Stimulated activated naive B cell treated with anti-CD40 and anti-IgM and Interleukin-4, amounts not matched to agents 10 μg/mL and 1 μg/mL and 100 μg/mL, for 72 hours (primary cell): Measurements from ENCODE around the gene YAF2.
A peak's percentile ranks its signal among the peaks of the same experiment; 100 is the strongest.

ENCODE experiments used
- ATAC-seq, 2 donors: fragments of 150-1000 bp; cut with Tn5 transposase; replicated peaks; 2 replicates each; pipeline ENCODE4 v1.10.0; 2021; ENCODE audit warnings: moderate library complexity in 1 of 2
- DNase-seq: peaks from one replicate; pipeline ENCODE4 v3.0.0; 2021
- H3K27ac Mint-ChIP-seq: one replicate; pipeline ENCODE4 v1.8.0; 2022; ENCODE audit warnings: mild to moderate bottlenecking, mixed read lengths
- H3K27me3 Mint-ChIP-seq, 2 donors: one replicate each; pipeline ENCODE4 v1.8.0; 2022; ENCODE audit warnings: mixed read lengths in 2 of 2
- H3K36me3 Mint-ChIP-seq, 2 donors: one replicate each; pipeline ENCODE4 v1.8.0; 2022; ENCODE audit warnings: mixed read lengths in 2 of 2, mild to moderate bottlenecking in 1 of 2
- H3K4me1 Mint-ChIP-seq, 2 donors: one replicate each; pipeline ENCODE4 v1.8.0; 2022; ENCODE audit warnings: mixed read lengths in 2 of 2, mild to moderate bottlenecking in 1 of 2
- H3K4me3 Mint-ChIP-seq, 2 donors: one replicate each; pipeline ENCODE4 v1.8.0; 2022; ENCODE audit warnings: mild to moderate bottlenecking in 2 of 2, mixed read lengths in 2 of 2, moderate library complexity in 1 of 2
- H3K9me3 Mint-ChIP-seq, 2 donors: one replicate each; pipeline ENCODE4 v1.8.0; 2022; ENCODE audit warnings: mixed read lengths in 2 of 2, mild to moderate bottlenecking in 1 of 2

Gene YAF2

GRCh38 chr12:42238240-42239140 is at the start of gene YAF2:
Gene YAF2 (minus strand): TSS chr12:42238248. CDS start chr12:42238180, 68 bp downstream.
- Mint-ChIP-seq H3K9me3 (no peaks in the 10 kb centered on the region), H3K36me3 (peaks cover 4 to 12% of the 10 kb centered on the region in 2 donors), H3K4me1 (peaks cover 17 to 31% of the 10 kb centered on the region in 2 donors), H3K27ac (peak within 1 kb of the TSS; percentile 97), H3K27me3 (no peaks in the 10 kb centered on the region), H3K4me3 (peak within 1 kb of the TSS; percentile 90 to 91)
- DNase-seq (peak; percentile 79), ATAC-seq (peak; percentile 81 to 83)

DNA sequence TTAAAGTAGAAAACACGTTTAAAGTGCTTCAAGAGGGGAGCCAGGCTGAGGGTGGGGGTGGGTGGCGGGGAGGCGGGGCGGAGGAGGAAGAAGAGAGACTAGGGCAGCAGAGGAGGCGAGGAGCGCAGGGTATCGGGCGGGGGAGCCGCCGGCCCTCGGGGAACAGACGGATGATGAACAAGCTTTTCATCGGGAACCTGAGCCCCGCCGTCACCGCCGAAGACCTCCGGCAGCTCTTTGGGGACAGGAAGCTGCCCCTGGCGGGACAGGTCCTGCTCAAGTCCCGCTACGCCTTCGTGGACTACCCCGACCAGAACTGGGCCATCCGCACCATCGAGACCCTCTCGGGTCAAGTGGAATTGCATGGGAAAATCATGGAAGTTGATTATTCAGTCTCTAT is 48.7 kb upstream of the YAF2 start:
- H3K9me3 Mint-ChIP-seq: no peaks in the 10 kb centered on the region
- no peak overlapping the region for H3K27ac Mint-ChIP-seq
- peaks cover 10 to 12% of the 10 kb centered on the region in 2 donors for H3K27me3 Mint-ChIP-seq
- ATAC-seq: no peak
- peaks cover 0 to 5% of the 10 kb centered on the region in 2 donors for H3K4me1 Mint-ChIP-seq
- no peak overlapping the region for H3K4me3 Mint-ChIP-seq
- DNase-seq: no peak
- no peaks in the 10 kb centered on the region for H3K36me3 Mint-ChIP-seq

DNA sequence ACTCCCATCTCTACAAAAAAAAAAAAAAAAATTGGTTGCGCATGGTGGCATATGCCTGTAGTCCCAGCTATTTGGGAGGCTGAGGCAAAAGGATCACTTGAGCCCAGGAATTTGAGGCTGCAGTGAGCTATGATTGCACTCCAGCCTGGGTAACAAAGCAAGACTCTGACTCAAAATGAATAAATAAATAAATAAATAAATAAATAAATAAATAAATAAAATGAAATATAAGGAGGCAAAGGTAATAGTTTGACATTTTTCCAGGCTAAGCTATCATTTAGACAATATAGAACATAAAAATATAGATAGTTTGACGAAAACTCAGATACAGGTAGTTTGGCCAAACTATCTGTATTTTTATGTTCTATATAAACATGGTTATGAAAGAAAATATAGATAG is 47.4 kb upstream of the YAF2 start:
- Mint-ChIP-seq H3K27ac (no peak overlapping the region), H3K4me3 (no peak overlapping the region)

DNA sequence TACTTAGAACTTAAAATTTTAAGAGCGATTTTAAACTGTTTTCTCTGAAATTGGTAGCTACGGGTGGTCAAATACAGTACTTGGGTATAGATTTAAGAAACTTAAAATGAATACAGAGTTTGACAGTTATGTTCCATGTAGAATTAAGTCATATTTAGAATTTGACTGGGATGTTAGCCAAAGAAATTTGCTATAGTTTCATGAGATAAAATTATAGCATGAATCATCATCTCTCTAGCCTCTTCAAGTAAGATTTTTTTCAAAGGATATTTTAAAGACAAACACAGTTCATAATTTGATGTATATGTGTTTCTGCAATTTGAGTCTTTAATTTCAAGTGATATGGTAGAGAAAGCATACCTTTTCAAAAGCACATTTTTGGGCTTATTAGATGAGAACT is 46.8 kb upstream of the YAF2 start:
- no peak for ATAC-seq
- Mint-ChIP-seq H3K27me3 (peaks cover 10 to 12% of the 10 kb centered on the region in 2 donors), H3K9me3 (no peaks in the 10 kb centered on the region), H3K27ac (no peak overlapping the region), H3K4me1 (peaks cover 0 to 5% of the 10 kb centered on the region in 2 donors), H3K36me3 (no peaks in the 10 kb centered on the region), H3K4me3 (no peak overlapping the region)
- DNase-seq: no peak

More for the DNA sequence above, 47.4 kb upstream of the YAF2 start:
- Mint-ChIP-seq H3K4me1 (peaks cover 0 to 5% of the 10 kb centered on the region in 2 donors), H3K27me3 (peaks cover 10 to 12% of the 10 kb centered on the region in 2 donors), H3K36me3 (no peaks in the 10 kb centered on the region), H3K9me3 (no peaks in the 10 kb centered on the region)
- no peak for ATAC-seq
- no peak for DNase-seq

DNA sequence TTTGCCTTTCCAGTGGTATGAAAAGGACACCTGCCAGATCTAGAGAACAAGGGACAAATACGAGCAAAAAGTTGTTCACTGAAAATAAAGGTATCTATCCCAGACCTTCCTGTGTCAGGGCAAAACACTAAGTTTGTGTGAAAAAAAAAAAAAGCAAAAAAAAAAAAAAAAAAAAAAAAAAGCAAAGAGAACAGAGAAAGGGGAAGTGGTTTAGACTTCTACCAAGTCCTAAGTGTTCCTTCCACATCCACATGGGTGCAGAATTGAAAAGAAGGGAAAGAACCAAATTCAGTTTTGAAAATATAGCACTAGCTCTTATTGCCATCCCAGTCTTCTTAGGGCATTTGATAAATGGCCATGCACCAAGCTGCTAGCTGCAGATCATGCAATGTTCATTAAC is 46.1 kb upstream of the YAF2 start:
- no peak overlapping the region for H3K27ac Mint-ChIP-seq
- peaks cover 0 to 5% of the 10 kb centered on the region in 2 donors for H3K4me1 Mint-ChIP-seq
- DNase-seq (no peak), ATAC-seq (peak; percentile 48 to 63)
- H3K27me3 Mint-ChIP-seq: peaks cover 7% of the 10 kb centered on the region in 2 donors
- H3K9me3 Mint-ChIP-seq: no peaks in the 10 kb centered on the region
- H3K4me3 Mint-ChIP-seq: no peak overlapping the region
- no peaks in the 10 kb centered on the region for H3K36me3 Mint-ChIP-seq

GRCh38 chr12:42283739-42284138 is 45.7 kb upstream of the YAF2 start:
- Mint-ChIP-seq H3K27me3 (peaks cover 6 to 7% of the 10 kb centered on the region in 2 donors), H3K4me1 (peaks cover 0 to 5% of the 10 kb centered on the region in 2 donors), H3K27ac (no peak overlapping the region), H3K4me3 (no peak overlapping the region), H3K9me3 (no peaks in the 10 kb centered on the region), H3K36me3 (no peaks in the 10 kb centered on the region)
- ATAC-seq (peak in 1 of 2 donors; percentile 16), DNase-seq (no peak)

- H3K36me3 Mint-ChIP-seq: no peaks in the 10 kb centered on the region
- no peak for ATAC-seq
- no peak overlapping the region for H3K27ac Mint-ChIP-seq
- H3K9me3 Mint-ChIP-seq: no peaks in the 10 kb centered on the region
- H3K27me3 Mint-ChIP-seq: peaks cover 3 to 4% of the 10 kb centered on the region in 2 donors
- DNase-seq: no peak
- peaks cover 0 to 5% of the 10 kb centered on the region in 2 donors for H3K4me1 Mint-ChIP-seq
- H3K4me3 Mint-ChIP-seq: no peak overlapping the region
Observed at GRCh38 chr12:42282294-42282693, 44.2 kb upstream of the YAF2 start.

DNA sequence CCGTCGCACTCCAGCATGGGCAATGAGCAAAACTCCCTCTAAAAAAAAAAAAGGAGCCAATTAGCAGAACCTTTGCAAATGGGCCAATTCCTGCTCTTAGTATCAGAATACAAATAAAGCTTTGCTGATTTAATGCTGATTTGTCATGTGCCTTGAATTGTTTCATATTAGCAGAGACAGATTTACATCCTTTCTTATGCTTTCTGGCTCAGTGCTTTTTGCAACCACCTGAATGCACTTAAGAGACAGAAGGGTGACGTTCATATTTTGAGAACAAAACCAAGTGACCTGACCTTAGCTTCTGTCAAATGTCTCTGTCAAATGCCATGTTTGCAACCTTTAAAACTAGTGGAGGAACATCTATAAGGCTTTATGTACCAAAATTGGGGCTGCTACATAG is 43.8 kb upstream of the YAF2 start:
- Mint-ChIP-seq H3K27me3 (peaks cover 4 to 6% of the 10 kb centered on the region in 2 donors), H3K27ac (no peak overlapping the region), H3K9me3 (no peaks in the 10 kb centered on the region), H3K36me3 (no peaks in the 10 kb centered on the region), H3K4me1 (peaks cover 0 to 5% of the 10 kb centered on the region in 2 donors), H3K4me3 (no peak overlapping the region)
- DNase-seq: no peak
- ATAC-seq: no peak

GRCh38 chr12:42281278-42281677 is 43.2 kb upstream of the YAF2 start:
- no peak overlapping the region for H3K4me3 Mint-ChIP-seq
- DNase-seq (no peak), ATAC-seq (no peak)
- H3K9me3 Mint-ChIP-seq: no peaks in the 10 kb centered on the region
- H3K27me3 Mint-ChIP-seq: peaks cover 4 to 6% of the 10 kb centered on the region in 2 donors
- H3K27ac Mint-ChIP-seq: no peak overlapping the region
- no peaks in the 10 kb centered on the region for H3K36me3 Mint-ChIP-seq
- peaks cover 0 to 5% of the 10 kb centered on the region in 2 donors for H3K4me1 Mint-ChIP-seq

DNA sequence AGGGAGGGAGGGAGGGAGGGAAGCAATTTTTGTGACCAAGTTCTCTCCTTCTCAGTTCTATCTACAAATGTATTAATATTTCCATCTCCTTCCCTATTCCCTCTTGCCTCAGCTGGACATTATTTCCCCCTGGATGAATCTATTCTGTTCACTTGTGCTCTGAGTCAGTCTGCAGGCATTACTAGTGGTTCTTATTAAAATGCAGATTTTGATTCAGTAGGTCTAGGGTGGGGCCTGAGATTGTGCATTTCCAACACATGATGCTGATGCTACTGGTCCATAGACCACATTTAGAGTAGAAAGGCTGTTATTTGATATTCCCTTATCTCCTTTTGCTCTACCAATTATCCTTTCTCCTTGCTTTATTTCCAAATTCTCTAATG is 40.1 kb upstream of the YAF2 start:
- peaks cover 6 to 8% of the 10 kb centered on the region in 2 donors for H3K27me3 Mint-ChIP-seq
- no peak for ATAC-seq
- H3K9me3 Mint-ChIP-seq: no peaks in the 10 kb centered on the region
- H3K27ac Mint-ChIP-seq: no peak overlapping the region
- no peak for DNase-seq
- no peaks in the 10 kb centered on the region for H3K36me3 Mint-ChIP-seq
- H3K4me1 Mint-ChIP-seq: no peaks in the 10 kb centered on the region
- no peak overlapping the region for H3K4me3 Mint-ChIP-seq

- no peaks in the 10 kb centered on the region for H3K4me1 Mint-ChIP-seq
- no peak for DNase-seq
- no peak overlapping the region for H3K27ac Mint-ChIP-seq
- peaks cover 0 to 1% of the 10 kb centered on the region in 2 donors for H3K9me3 Mint-ChIP-seq
- H3K36me3 Mint-ChIP-seq: peaks cover 0 to 2% of the 10 kb centered on the region in 2 donors
- H3K4me3 Mint-ChIP-seq: no peak overlapping the region
- no peak for ATAC-seq
- H3K27me3 Mint-ChIP-seq: peaks cover 6 to 10% of the 10 kb centered on the region in 2 donors
Observed at GRCh38 chr12:42277396-42278127, 39.5 kb upstream of the YAF2 start.

- Mint-ChIP-seq H3K9me3 (peaks cover 0 to 2% of the 10 kb centered on the region in 2 donors), H3K36me3 (peaks cover 0 to 4% of the 10 kb centered on the region in 2 donors), H3K27ac (no peak overlapping the region), H3K27me3 (peaks cover 6 to 18% of the 10 kb centered on the region in 2 donors), H3K4me1 (no peaks in the 10 kb centered on the region), H3K4me3 (no peak overlapping the region)
- no peak for DNase-seq
- no peak for ATAC-seq
Observed at GRCh38 chr12:42275499-42275898, 37.5 kb upstream of the YAF2 start.

- ATAC-seq (no peak), DNase-seq (no peak)
- no peaks in the 10 kb centered on the region for H3K4me1 Mint-ChIP-seq
- no peak overlapping the region for H3K4me3 Mint-ChIP-seq
- peaks cover 6 to 22% of the 10 kb centered on the region in 2 donors for H3K27me3 Mint-ChIP-seq
- H3K27ac Mint-ChIP-seq: no peak overlapping the region
- H3K36me3 Mint-ChIP-seq: peaks cover 0 to 4% of the 10 kb centered on the region in 2 donors
- peaks cover 0 to 2% of the 10 kb centered on the region in 2 donors for H3K9me3 Mint-ChIP-seq
Observed at GRCh38 chr12:42273706-42274105, 35.7 kb upstream of the YAF2 start.

DNA sequence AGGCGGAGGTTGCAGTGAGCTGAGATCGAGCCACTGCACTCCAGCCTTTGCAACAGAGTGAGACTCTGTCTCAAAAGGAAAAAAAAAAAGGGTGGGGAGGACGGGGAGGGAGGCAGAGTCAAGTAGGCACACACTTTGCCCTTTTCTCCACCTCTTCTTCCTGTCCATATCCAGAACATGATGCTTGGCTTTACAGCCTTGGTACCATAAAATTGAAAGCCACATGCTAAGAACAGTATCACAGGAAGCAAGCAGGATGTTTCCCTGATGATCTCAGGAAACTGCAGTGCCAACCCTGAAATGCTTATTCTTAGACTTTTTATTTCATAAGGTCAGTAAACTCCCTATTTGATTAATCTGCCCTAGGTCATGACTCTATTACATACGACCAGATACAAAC is 32.5 kb upstream of the YAF2 start:
- peaks cover 0 to 2% of the 10 kb centered on the region in 2 donors for H3K9me3 Mint-ChIP-seq
- ATAC-seq: no peak
- H3K27ac Mint-ChIP-seq: no peak overlapping the region
- H3K27me3 Mint-ChIP-seq: peaks cover 0 to 15% of the 10 kb centered on the region in 2 donors
- H3K36me3 Mint-ChIP-seq: peaks cover 0 to 4% of the 10 kb centered on the region in 2 donors
- no peak for DNase-seq
- no peak overlapping the region for H3K4me3 Mint-ChIP-seq
- H3K4me1 Mint-ChIP-seq: no peaks in the 10 kb centered on the region
